ENCODE data around the gene PHF21A. TPM values are rescaled to one million over a fixed set of nuclear protein-coding genes. Genes with fewer than 3 reads are reported as not detected.
"Not testable (repeated sequence)": the region's sequence is repeated elsewhere in the genome, so short reads cannot be mapped to it uniquely, and the experiment has no call there.

PHF21A gene
- total and polyA plus RNA-seq, 8 donors: 36.2 to 77.3 (median 69.3) TPM

- intact Hi-C loops (cut with DNase I): no loop called here
- Histone ChIP-seq H3K4me1 (peaks cover 0 to 9% of the 10 kb centered on the region in 2 donors), H3K4me3 (no peak overlapping the region), H3K27ac (no peak overlapping the region), H3K27me3 (no peaks in the 10 kb centered on the region), H3K9me3 (no peaks in the 10 kb centered on the region), H3K36me3 (no peaks in the 10 kb centered on the region)
- DNase-seq (no peak), ATAC-seq (no peak)
- TF ChIP-seq, protein P1, sequence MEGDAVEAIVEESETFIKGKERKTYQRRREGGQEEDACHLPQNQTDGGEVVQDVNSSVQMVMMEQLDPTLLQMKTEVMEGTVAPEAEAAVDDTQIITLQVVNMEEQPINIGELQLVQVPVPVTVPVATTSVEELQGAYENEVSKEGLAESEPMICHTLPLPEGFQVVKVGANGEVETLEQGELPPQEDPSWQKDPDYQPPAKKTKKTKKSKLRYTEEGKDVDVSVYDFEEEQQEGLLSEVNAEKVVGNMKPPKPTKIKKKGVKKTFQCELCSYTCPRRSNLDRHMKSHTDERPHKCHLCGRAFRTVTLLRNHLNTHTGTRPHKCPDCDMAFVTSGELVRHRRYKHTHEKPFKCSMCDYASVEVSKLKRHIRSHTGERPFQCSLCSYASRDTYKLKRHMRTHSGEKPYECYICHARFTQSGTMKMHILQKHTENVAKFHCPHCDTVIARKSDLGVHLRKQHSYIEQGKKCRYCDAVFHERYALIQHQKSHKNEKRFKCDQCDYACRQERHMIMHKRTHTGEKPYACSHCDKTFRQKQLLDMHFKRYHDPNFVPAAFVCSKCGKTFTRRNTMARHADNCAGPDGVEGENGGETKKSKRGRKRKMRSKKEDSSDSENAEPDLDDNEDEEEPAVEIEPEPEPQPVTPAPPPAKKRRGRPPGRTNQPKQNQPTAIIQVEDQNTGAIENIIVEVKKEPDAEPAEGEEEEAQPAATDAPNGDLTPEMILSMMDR (IDR thresholded peaks at IDR 0.05): no peak
These were observed 136.0 kb downstream of the PHF21A start for GRCh38 chr11:45985212-45985611.

DNA sequence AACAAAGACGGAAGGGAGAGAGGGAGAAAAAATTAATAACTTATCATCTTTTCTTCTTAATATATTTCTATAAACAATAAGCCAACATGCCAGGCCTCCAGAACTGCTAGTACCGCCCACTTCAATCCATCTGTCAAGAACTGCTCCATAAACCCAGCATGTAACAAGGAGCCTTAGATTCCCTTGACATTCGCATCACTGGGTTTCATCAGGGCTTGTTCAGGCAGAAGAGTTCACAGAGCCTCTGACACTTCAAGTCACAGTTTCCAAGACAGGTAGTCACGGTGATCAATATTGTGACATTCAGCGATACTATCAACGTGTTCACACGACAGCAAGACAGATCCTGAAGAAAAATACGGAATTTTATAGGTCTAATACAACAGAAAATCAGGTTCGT lies 137.1 kb downstream of the PHF21A start:
- Histone ChIP-seq H3K4me3 (no peak overlapping the region), H3K27me3 (no peaks in the 10 kb centered on the region), H3K9me3 (no peaks in the 10 kb centered on the region), H3K4me1 (peaks cover 0 to 9% of the 10 kb centered on the region in 2 donors), H3K36me3 (peaks cover 0 to 8% of the 10 kb centered on the region in 2 donors), H3K27ac (no peak overlapping the region)
- intact Hi-C loops (cut with DNase I): no loop called here
- no peak for ATAC-seq
- TF ChIP-seq, protein P1 (IDR thresholded peaks at IDR 0.05): no peak
- no peak for DNase-seq

DNA sequence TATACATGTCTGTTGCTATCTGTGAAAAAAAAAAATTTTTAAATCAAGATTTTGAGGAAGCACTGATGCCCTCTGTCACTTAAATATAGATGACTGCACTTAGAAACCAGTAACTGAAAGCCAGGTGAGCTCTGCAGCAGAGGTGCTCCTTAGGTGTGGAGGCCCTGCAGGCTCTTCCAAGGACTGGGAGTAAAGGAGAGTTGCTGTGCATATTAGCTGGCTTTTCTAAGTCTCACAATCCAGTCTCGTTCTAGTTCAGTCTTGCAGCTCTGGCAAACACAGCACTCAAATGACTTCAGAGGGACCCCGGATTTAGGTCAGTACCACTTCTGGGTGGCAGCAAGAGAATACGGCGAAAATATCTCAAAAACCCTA lies 137.8 kb downstream of the PHF21A start:
- H3K36me3 ChIP-seq: peaks cover 0 to 15% of the 10 kb centered on the region in 2 donors
- TF ChIP-seq, protein P1 (IDR thresholded peaks at IDR 0.05): no peak
- H3K27me3 ChIP-seq: no peaks in the 10 kb centered on the region
- no peak overlapping the region for H3K27ac ChIP-seq
- DNase-seq (no peak), ATAC-seq (no peak)
- intact Hi-C loops (cut with DNase I): no loop called here
- H3K4me3 ChIP-seq: no peak overlapping the region
- peaks cover 0 to 9% of the 10 kb centered on the region in 2 donors for H3K4me1 ChIP-seq
- H3K9me3 ChIP-seq: no peaks in the 10 kb centered on the region

DNA sequence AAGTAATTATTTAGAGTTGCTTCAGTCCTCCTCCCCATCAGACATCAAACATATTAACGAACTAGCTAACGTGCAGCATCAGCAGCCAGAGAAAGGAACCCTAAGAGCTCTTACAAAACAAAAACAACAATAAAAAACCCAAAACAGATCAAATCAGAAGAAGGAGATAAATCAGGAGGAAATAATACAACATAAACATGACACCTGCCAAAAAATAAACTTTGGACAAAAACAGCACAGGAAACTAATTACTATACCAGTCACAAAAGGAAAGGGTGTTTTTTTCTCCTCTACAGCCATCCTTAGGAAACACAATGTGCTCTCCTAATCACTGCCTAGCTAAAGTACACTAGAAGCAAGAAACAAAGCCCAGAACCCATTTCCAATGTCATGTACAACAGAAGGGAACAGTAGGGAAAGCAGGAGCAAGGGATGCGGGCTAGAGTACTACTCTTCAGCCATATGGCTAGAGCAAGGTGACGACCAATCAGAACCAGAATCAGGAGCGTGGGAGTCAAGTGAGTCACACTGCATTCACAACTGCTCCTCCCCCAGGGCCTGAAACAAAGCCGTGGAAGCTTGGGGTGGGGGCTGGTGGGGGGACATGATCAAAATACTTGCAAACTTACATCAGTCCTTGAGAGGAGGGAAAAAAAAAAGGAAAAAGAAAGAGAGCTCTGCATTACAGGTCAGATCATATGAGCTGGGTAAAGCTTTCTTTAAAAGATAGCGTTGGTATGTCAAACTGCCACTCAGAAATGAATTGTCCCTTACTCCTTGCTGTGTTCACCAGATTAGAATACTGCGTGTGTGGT lies 138.4 kb downstream of the PHF21A start:
- TF ChIP-seq, protein P1 (IDR thresholded peaks at IDR 0.05): no peak
- Histone ChIP-seq H3K36me3 (peaks cover 0 to 21% of the 10 kb centered on the region in 2 donors), H3K4me1 (peaks cover 0 to 9% of the 10 kb centered on the region in 2 donors), H3K9me3 (no peaks in the 10 kb centered on the region), H3K27ac (no peak overlapping the region), H3K4me3 (no peak overlapping the region), H3K27me3 (no peaks in the 10 kb centered on the region)
- DNase-seq: no peak
- peak; percentile 69 for ATAC-seq
- intact Hi-C loops (cut with DNase I): no loop called here

DNA sequence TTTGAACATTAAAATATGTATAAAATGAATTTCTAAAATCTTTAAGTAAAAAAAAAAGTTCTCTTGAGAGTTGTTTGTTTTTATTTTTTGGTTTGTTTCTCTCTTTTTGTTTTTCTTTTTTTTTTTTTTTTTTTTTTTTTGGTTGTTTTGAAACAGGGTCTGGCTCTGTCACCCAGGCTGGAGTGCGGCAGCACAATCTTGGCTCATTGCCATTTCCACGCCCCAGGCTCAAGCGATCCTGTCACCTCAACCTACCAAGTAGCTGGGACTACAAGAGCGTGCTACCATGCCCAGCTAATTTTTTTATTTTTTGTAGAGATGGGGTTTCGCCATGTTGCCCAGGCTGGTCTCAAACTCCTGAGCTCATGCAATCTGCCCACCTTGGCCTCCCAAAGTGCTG lies 139.4 kb downstream of the PHF21A start:
- H3K27ac ChIP-seq; H3K9me3 ChIP-seq; intact Hi-C loops (cut with DNase I); H3K27me3 ChIP-seq; H3K4me1 ChIP-seq; H3K4me3 ChIP-seq: not testable (repeated sequence)
- H3K36me3 ChIP-seq: peaks cover 0 to 31% of the 10 kb centered on the region in 2 donors
- DNase-seq (peak in 2 of 4 donors; percentile 40 to 75), ATAC-seq (peak; percentile 79)
